ENCODE results near the gene CNBD2. TPM values are rescaled to one million over a fixed set of nuclear protein-coding genes. Genes with fewer than 3 reads are reported as not detected.

The CNBD2 gene
- total and polyA plus RNA-seq, 7 donors: 1.7 to 14.6 (median 7.1) TPM

GRCh38 chr20:35985806-35986205 is 17.4 kb downstream of the CNBD2 start:
- WGBS, 2 donors: 36 to 70% methylated on average over 2 of the region's 2 CpGs
- H3K36me3 ChIP-seq: no peaks in the 10 kb centered on the region
- no peak for TF ChIP-seq CTCF (IDR thresholded peaks at IDR 0.05)
- TF ChIP-seq EP300 (IDR thresholded peaks at IDR 0.05): no peak
- no peak for TF ChIP-seq POLR2AphosphoS5 (IDR thresholded peaks at IDR 0.05)
- no peak for TF ChIP-seq POLR2A (IDR thresholded peaks at IDR 0.05)
- DNase-seq: no peak
- no peaks in the 10 kb centered on the region for H3K4me1 ChIP-seq
- intact Hi-C loops (cut with DNase I): no loop called here
- H3K9me3 ChIP-seq: no peaks in the 10 kb centered on the region
- no peak overlapping the region for H3K4me3 ChIP-seq
- H3K27me3 ChIP-seq: no peaks in the 10 kb centered on the region
- no peak overlapping the region for H3K27ac ChIP-seq

- Histone ChIP-seq H3K9me3 (no peaks in the 10 kb centered on the region), H3K27ac (no peak overlapping the region), H3K36me3 (no peaks in the 10 kb centered on the region), H3K27me3 (no peaks in the 10 kb centered on the region), H3K4me3 (no peak overlapping the region), H3K4me1 (no peaks in the 10 kb centered on the region)
- intact Hi-C loops (cut with DNase I): no loop called here
- 55 to 77% methylated on average over 2 of the region's 2 CpGs for WGBS, 2 donors
- DNase-seq: no peak
- TF ChIP-seq POLR2A (IDR thresholded peaks at IDR 0.05) (no peak), EP300 (IDR thresholded peaks at IDR 0.05) (no peak), POLR2AphosphoS5 (IDR thresholded peaks at IDR 0.05) (no peak), CTCF (IDR thresholded peaks at IDR 0.05) (no peak)
These were observed 20.6 kb downstream of the CNBD2 start for GRCh38 chr20:35988910-35989463.

- intact Hi-C loops (cut with DNase I): loop anchor here (5.0 kb wide), 1 partner anchor 206 kb away; no protein-coding TSS in a partner anchor
- H3K36me3 ChIP-seq: no peaks in the 10 kb centered on the region
- no peak for DNase-seq
- TF ChIP-seq POLR2AphosphoS5 (IDR thresholded peaks at IDR 0.05) (no peak), EP300 (IDR thresholded peaks at IDR 0.05) (no peak), CTCF (IDR thresholded peaks at IDR 0.05) (peak in 1 of 4 experiments; percentile 23), POLR2A (IDR thresholded peaks at IDR 0.05) (no peak)
- 25 to 35% methylated on average over 3 of the region's 3 CpGs for WGBS, 2 donors
- no peak overlapping the region for H3K4me3 ChIP-seq
- no peaks in the 10 kb centered on the region for H3K9me3 ChIP-seq
- no peak overlapping the region for H3K27ac ChIP-seq
- H3K4me1 ChIP-seq: no peaks in the 10 kb centered on the region
- H3K27me3 ChIP-seq: no peaks in the 10 kb centered on the region
These were observed 22.9 kb downstream of the CNBD2 start for GRCh38 chr20:35991142-35991771.

GRCh38 chr20:35992713-35993335 is 24.4 kb downstream of the CNBD2 start:
- no peak for TF ChIP-seq EP300 (IDR thresholded peaks at IDR 0.05)
- peak; percentile 14 to 81 (median 56) for TF ChIP-seq CTCF (IDR thresholded peaks at IDR 0.05)
- Histone ChIP-seq H3K4me1 (no peaks in the 10 kb centered on the region), H3K27me3 (no peaks in the 10 kb centered on the region), H3K9me3 (no peaks in the 10 kb centered on the region), H3K27ac (no peak overlapping the region), H3K36me3 (no peaks in the 10 kb centered on the region), H3K4me3 (no peak overlapping the region)
- intact Hi-C loops (cut with DNase I): loop anchor here (5.0 kb wide), 1 partner anchor 204 kb away; no protein-coding TSS in a partner anchor
- WGBS, 2 donors: 0 to 1% methylated on average over 6 of the region's 6 CpGs
- peak; percentile 69 for DNase-seq

Measured in sigmoid colon (tissue), 7 donors.